H1 (cell line): Measurements from ENCODE around the gene FADD. TPM values are rescaled to one million over a fixed set of nuclear protein-coding genes. Genes with fewer than 3 reads are reported as not detected.

ENCODE experiments used
- BACH1 ChIP-seq: IDR thresholded peaks from 2 replicates; pipeline ENCODE4 v1.6.1; 2012; ENCODE audit warnings: low read length, improper control_type of control experiment
- CBX5 ChIP-seq: fragments of 300-800, 300-1000 bp; sonication (generic); IDR thresholded peaks from 2 replicates; pipeline ENCODE4 v1.7.1; 2016; ENCODE audit warnings: antibody characterized with exemption, low read length, low read depth
- CHD1 ChIP-seq: IDR thresholded peaks from 2 replicates; pipeline ENCODE4 v1.6.1; 2012; ENCODE audit warnings: low read depth, low read length, improper control_type of control experiment
- HDAC6 ChIP-seq: IDR thresholded peaks from one replicate; pipeline ENCODE4 v1.7.1; 2012; ENCODE audit warnings: low read depth, mild to moderate bottlenecking, inconsistent platforms, low read length, moderate library complexity
- KDM1A ChIP-seq: fragments of 200-600, 300-600 bp; sonication (generic); IDR thresholded peaks from 2 replicates; pipeline ENCODE4 v1.7.1; 2016; ENCODE audit warnings: mild to moderate bottlenecking, low read length, borderline replicate concordance
- KDM5A ChIP-seq: fragments of 200-600 bp; IDR thresholded peaks from 2 replicates; pipeline ENCODE4 v1.7.1; 2012; ENCODE audit warnings: mild to moderate bottlenecking, low read length, inconsistent platforms, mixed read lengths
- MAX ChIP-seq: IDR thresholded peaks from 2 replicates; pipeline ENCODE4 v1.6.1; 2012; ENCODE audit warnings: inconsistent platforms
- PHF8 ChIP-seq: fragments of 200-600 bp; sonication (generic); conservative IDR thresholded peaks from 2 replicates; pipeline ENCODE4 v1.7.1; 2012; ENCODE audit warnings: low read depth, mild to moderate bottlenecking, inconsistent platforms, low read length, moderate library complexity
- POLR2A ChIP-seq, 2 experiments: IDR thresholded peaks; 1 replicate in 1 of 2; 2 replicates in 1 of 2; pipeline ENCODE4 v1.6.1; 2011; ENCODE audit warnings: low read depth in 2 of 2, low read length in 2 of 2, mild to moderate bottlenecking in 2 of 2; ENCODE audit errors: control extremely low read depth in 1 of 2
- POLR2AphosphoS5 ChIP-seq: IDR thresholded peaks from 2 replicates; pipeline ENCODE4 v1.6.1; 2011; ENCODE audit warnings: low read depth, low read length
- POU5F1 ChIP-seq: IDR thresholded peaks from 2 replicates; pipeline ENCODE4 v1.6.1; 2011; ENCODE audit warnings: low read depth, mild to moderate bottlenecking, low read length, moderate library complexity
- RBBP5 ChIP-seq: IDR thresholded peaks from 2 replicates; pipeline ENCODE4 v1.7.1; 2012; ENCODE audit warnings: low read depth, mild to moderate bottlenecking, inconsistent platforms, low read length, moderate library complexity, borderline replicate concordance
- RFX5 ChIP-seq: IDR thresholded peaks from 2 replicates; pipeline ENCODE4 v1.6.1; 2011; ENCODE audit warnings: low read depth, low read length, improper control_type of control experiment, borderline replicate concordance
- SAP30 ChIP-seq: fragments of 300-600 bp; sonication (generic); IDR thresholded peaks from 2 replicates; pipeline ENCODE4 v1.7.1; 2012; ENCODE audit warnings: low read length, moderate library complexity, mild to moderate bottlenecking, inconsistent platforms; ENCODE audit not compliant: insufficient read depth, insufficient replicate concordance
- SIN3A ChIP-seq, 2 experiments: IDR thresholded peaks in 1 of 2; conservative IDR thresholded peaks in 1 of 2; 2 replicates each; pipeline ENCODE4 v1.6.1; 2011 to 2012; ENCODE audit warnings: low read length in 2 of 2, improper control_type of control experiment in 1 of 2, low read depth in 1 of 2, mild to moderate bottlenecking in 1 of 2
- SIRT6 ChIP-seq: IDR thresholded peaks from one replicate; pipeline ENCODE4 v1.7.1; 2012; ENCODE audit warnings: low read length, inconsistent platforms
- SP1 ChIP-seq: IDR thresholded peaks from 2 replicates; pipeline ENCODE4 v1.6.1; 2011; ENCODE audit warnings: low read depth, low read length
- SP2 ChIP-seq: IDR thresholded peaks from 2 replicates; pipeline ENCODE4 v1.6.1; 2012; ENCODE audit warnings: mild to moderate bottlenecking, low read length, inconsistent platforms
- SP4 ChIP-seq: IDR thresholded peaks from 2 replicates; pipeline ENCODE4 v1.6.1; 2012; ENCODE audit warnings: low read length, inconsistent platforms
- TAF7 ChIP-seq: optimal IDR thresholded peaks from 2 replicates; pipeline ENCODE3; 2011; ENCODE audit warnings: low read depth, mild to moderate bottlenecking, inconsistent platforms, low read length, moderate library complexity, borderline replicate concordance
- TBP ChIP-seq: IDR thresholded peaks from 2 replicates; pipeline ENCODE4 v1.6.1; 2011; ENCODE audit warnings: low read depth, low read length, improper control_type of control experiment
- TCF12 ChIP-seq: IDR thresholded peaks from 2 replicates; pipeline ENCODE4 v1.6.1; 2011; ENCODE audit warnings: low read depth, mild to moderate bottlenecking, low read length
- YY1 ChIP-seq: IDR thresholded peaks from 2 replicates; pipeline ENCODE4 v1.6.1; 2011; ENCODE audit warnings: low read depth, mild to moderate bottlenecking, low read length
- ZNF274 ChIP-seq: IDR thresholded peaks from 2 replicates; pipeline ENCODE4 v1.7.0; 2012; ENCODE audit warnings: low read length, borderline replicate concordance; ENCODE audit errors: extremely low read depth
- polyA plus RNA-seq, 7 experiments: library from polyadenylated mRNA; depleted of rRNA in 3 of 7; stranded (reverse) in 5 of 7; unstranded in 2 of 7; fragments of >200 nt in 5 of 7; fragments of 200-250 nt in 2 of 7; gene quantifications; 1 replicate in 5 of 7; 2 replicates in 1 of 7; 4 replicates in 1 of 7; pipeline versions ENCODE4 v1.2.1 to v1.2.3, GENCODE V29; 2011 to 2013; ENCODE audit warnings: missing spikeins in 2 of 7, mixed read lengths in 2 of 7
- total RNA-seq: library from RNA; stranded (reverse); fragmentation: NEBNext Ultra II Directional; extraction: Animal tissue kit (Norgen Biotek cat#: 25700); gene quantifications from 2 replicates; pipeline ENCODE4 v1.2.1, GENCODE V29; 2021

Gene FADD
- total and polyA plus RNA-seq, 2 of the 8 experiments (the other 6 are each of a cell fraction or from before 2014, with no cell fraction given) = 29.0 to 43.9 TPM

DNA sequence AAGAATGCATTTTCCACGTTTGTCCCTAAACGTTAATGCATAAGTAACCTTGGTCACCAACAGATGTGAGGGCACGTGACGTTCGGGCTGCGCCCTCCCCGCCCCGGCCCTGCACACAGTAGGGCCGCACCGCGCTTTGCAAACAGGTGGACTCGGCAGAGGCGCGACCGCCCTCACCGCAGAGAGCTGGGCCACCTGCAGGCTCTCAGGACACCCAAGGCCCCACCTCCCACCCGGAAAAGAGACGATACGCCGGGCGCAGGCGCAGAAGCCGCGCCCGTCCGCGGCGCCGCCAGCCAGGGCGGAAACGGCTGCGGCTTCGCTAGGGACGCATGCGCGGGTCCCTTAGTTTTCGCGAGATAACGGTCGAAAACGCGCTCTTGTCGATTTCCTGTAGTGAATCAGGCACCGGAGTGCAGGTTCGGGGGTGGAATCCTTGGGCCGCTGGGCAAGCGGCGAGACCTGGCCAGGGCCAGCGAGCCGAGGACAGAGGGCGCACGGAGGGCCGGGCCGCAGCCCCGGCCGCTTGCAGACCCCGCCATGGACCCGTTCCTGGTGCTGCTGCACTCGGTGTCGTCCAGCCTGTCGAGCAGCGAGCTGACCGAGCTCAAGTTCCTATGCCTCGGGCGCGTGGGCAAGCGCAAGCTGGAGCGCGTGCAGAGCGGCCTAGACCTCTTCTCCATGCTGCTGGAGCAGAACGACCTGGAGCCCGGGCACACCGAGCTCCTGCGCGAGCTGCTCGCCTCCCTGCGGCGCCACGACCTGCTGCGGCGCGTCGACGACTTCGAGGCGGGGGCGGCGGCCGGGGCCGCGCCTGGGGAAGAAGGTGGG lies at the start of gene FADD (continued):
- no peak for TF ChIP-seq KDM5A
- TF ChIP-seq SAP30 = no peak
- TF ChIP-seq RBBP5 = no peak; the same call in 1 of the 2 replicates
- no peak for TF ChIP-seq HDAC6
- no peak for TF ChIP-seq CHD1
- peak in 1 of 2 experiments; percentile 40; a peak in 1 of 3 replicates for TF ChIP-seq POLR2A (IDR thresholded peaks at IDR 0.05; ENCODE audit: control extremely low read depth in 1 of 2, low read depth in 2 of 2, low read length in 2 of 2)
- TF ChIP-seq SIN3A (conservative IDR thresholded peaks at IDR 0.05 in 1 of 2, IDR thresholded peaks at IDR 0.05 in 1 of 2; ENCODE audit: low read depth in 1 of 2, low read length in 2 of 2) = peak in 1 of 2 experiments; percentile 80; a peak in 2 of 4 replicates
- TF ChIP-seq SP1 = no peak
- TF ChIP-seq MAX = peak; percentile 82
- no peak for TF ChIP-seq KDM1A
- TF ChIP-seq CBX5 = no peak
- no peak for TF ChIP-seq ZNF274
- no peak; the same call in 1 of the 2 replicates for TF ChIP-seq TCF12
- no peak for TF ChIP-seq YY1
- no peak for TF ChIP-seq TAF7
- no peak for TF ChIP-seq POU5F1
- peak; percentile 68 for TF ChIP-seq TBP
- peak; percentile 81 for TF ChIP-seq PHF8
- no peak for TF ChIP-seq POLR2AphosphoS5
- no peak for TF ChIP-seq SIRT6
- TF ChIP-seq SP4 = no peak
- TF ChIP-seq RFX5 = no peak
- peak; percentile 61; the same call in 1 of the 2 replicates for TF ChIP-seq BACH1
- no peak for TF ChIP-seq SP2
